CD14-positive monocyte (primary cell): ENCODE measurements around the gene ZC3H15. TPM values are rescaled to one million over a fixed set of nuclear protein-coding genes. Genes with fewer than 3 reads are reported as not detected.

ENCODE experiments used
- DNase-seq, 3 donors: peaks; one replicate each; pipeline ENCODE4 v3.0.0-alpha.2; 2011 to 2022
- H2AFZ ChIP-seq: 2 replicates; pipeline ENCODE4 v1.6.0; 2012; ENCODE audit warnings: mild to moderate bottlenecking, low read depth, low read length, inconsistent platforms; ENCODE audit not compliant: insufficient read depth, poor library complexity, severe bottlenecking
- H3K27ac ChIP-seq, 2 donors: 1 replicate in 1 of 2; 2 replicates in 1 of 2; pipeline ENCODE4 v1.5.1; 2012 to 2013; ENCODE audit warnings: low read length in 2 of 2, control low read depth in 1 of 2, inconsistent platforms in 1 of 2, low read depth in 1 of 2, mild to moderate bottlenecking in 1 of 2
- H3K27me3 ChIP-seq, 2 donors: one replicate each; pipeline versions ENCODE4 v1.6.0 to v1.6.1; 2011 to 2013; ENCODE audit warnings: low read length in 2 of 2; ENCODE audit not compliant: control insufficient read depth in 2 of 2, insufficient read depth in 2 of 2
- H3K36me3 ChIP-seq, 2 donors: replicated peaks in 1 of 2; 1 replicate in 1 of 2; 2 replicates in 1 of 2; pipeline versions ENCODE4 v1.5.1 to v1.6.1; 2012 to 2013; ENCODE audit warnings: low read length in 2 of 2, control low read depth in 1 of 2, inconsistent platforms in 1 of 2, mild to moderate bottlenecking in 1 of 2; ENCODE audit not compliant: insufficient read depth in 2 of 2, control insufficient read depth in 1 of 2
- H3K4me1 ChIP-seq, 2 donors: 1 replicate in 1 of 2; 2 replicates in 1 of 2; pipeline versions ENCODE4 v1.5.1 to v1.6.1; 2012 to 2013; ENCODE audit warnings: low read length in 2 of 2, control low read depth in 1 of 2, inconsistent platforms in 1 of 2, mild to moderate bottlenecking in 1 of 2, moderate library complexity in 1 of 2; ENCODE audit not compliant: insufficient read depth in 2 of 2, control insufficient read depth in 1 of 2
- H3K4me2 ChIP-seq: replicated peaks from 2 replicates; pipeline ENCODE3; 2012; ENCODE audit warnings: low read length, moderate library complexity, mild to moderate bottlenecking; ENCODE audit not compliant: poor library complexity, severe bottlenecking; ENCODE audit errors: extremely low read depth
- H3K4me3 ChIP-seq, 3 experiments: fragments of 200-600 bp in 1 of 3; sonication (generic) in 1 of 3; replicated peaks in 1 of 3; 1 replicate in 2 of 3; 2 replicates in 1 of 3; pipeline ENCODE4 v1.5.1; 2011 to 2013; ENCODE audit warnings: low read length in 3 of 3, mild to moderate bottlenecking in 3 of 3, control low read depth in 2 of 3, low read depth in 2 of 3, inconsistent platforms in 1 of 3, moderate library complexity in 1 of 3
- H3K79me2 ChIP-seq: 2 replicates; pipeline ENCODE4 v1.6.0; 2012; ENCODE audit warnings: mild to moderate bottlenecking, control low read depth, inconsistent platforms, low read length, moderate library complexity; ENCODE audit not compliant: insufficient read depth
- H3K9ac ChIP-seq: 2 replicates; pipeline ENCODE4 v1.6.0; 2017; ENCODE audit warnings: low read length, mild to moderate bottlenecking; ENCODE audit not compliant: insufficient read depth, poor library complexity, severe bottlenecking
- H3K9me3 ChIP-seq, 2 donors: replicated peaks in 1 of 2; 1 replicate in 1 of 2; 2 replicates in 1 of 2; pipeline versions ENCODE4 v1.5.1 to v1.6.1; 2012 to 2013; ENCODE audit warnings: low read length in 2 of 2, control low read depth in 1 of 2; ENCODE audit not compliant: control insufficient read depth in 1 of 2, insufficient read depth in 1 of 2
- H4K20me1 ChIP-seq: 2 replicates; pipeline ENCODE4 v1.6.0; 2012; ENCODE audit warnings: mild to moderate bottlenecking, low read length, control low read depth, moderate library complexity; ENCODE audit not compliant: insufficient read depth
- H3K27ac Mint-ChIP-seq, 7 donors: one replicate each; pipeline ENCODE4 v1.8.0; 2020; ENCODE audit warnings: mild to moderate bottlenecking in 7 of 7, mixed read lengths in 7 of 7, moderate library complexity in 6 of 7, inconsistent platforms in 2 of 7
- H3K27me3 Mint-ChIP-seq, 3 donors: one replicate each; pipeline ENCODE4 v1.8.0; 2021 to 2022; ENCODE audit warnings: low read depth in 3 of 3, mild to moderate bottlenecking in 3 of 3, mixed read lengths in 3 of 3, moderate library complexity in 3 of 3, inconsistent platforms in 1 of 3
- H3K36me3 Mint-ChIP-seq, 2 donors: one replicate each; pipeline ENCODE4 v1.8.0; 2020; ENCODE audit warnings: mixed read lengths in 2 of 2, inconsistent platforms in 1 of 2, mild to moderate bottlenecking in 1 of 2
- H3K4me1 Mint-ChIP-seq: one replicate; pipeline ENCODE4 v1.8.0; 2020; ENCODE audit warnings: mild to moderate bottlenecking, mixed read lengths
- H3K4me3 Mint-ChIP-seq, 2 donors: one replicate each; pipeline ENCODE4 v1.8.0; 2020; ENCODE audit warnings: mild to moderate bottlenecking in 2 of 2, mixed read lengths in 2 of 2, moderate library complexity in 1 of 2
- H3K9me3 Mint-ChIP-seq, 7 donors: one replicate each; pipeline ENCODE4 v1.8.0; 2020 to 2022; ENCODE audit warnings: mixed read lengths in 7 of 7, mild to moderate bottlenecking in 6 of 7, moderate library complexity in 6 of 7, inconsistent platforms in 2 of 7
- CTCF ChIP-seq: fragments of 200-600 bp; IDR thresholded peaks from one replicate; pipeline ENCODE4 v1.8.0; 2022; ENCODE audit warnings: antibody characterized with exemption, mild to moderate bottlenecking
- whole genome bisulfite sequencing: methylation state at CpG from one replicate; pipeline ENCODE4 v1.1.5; 2013; ENCODE audit warnings: missing lambda C conversion rate; ENCODE audit not compliant: insufficient coverage; 5-methylcytosine and 5-hydroxymethylcytosine counted together
- intact Hi-C, 2 donors: fragments of 100-400 bp; cut with micrococcal nuclease; formaldehyde crosslinking; loops; one replicate each; pipeline versions ENCODE4 v1.15.0 to v1.15.1; 2023
- polyA plus RNA-seq, 3 donors: library from polyadenylated mRNA; depleted of rRNA in 1 of 3; unstranded in 2 of 3; stranded (reverse) in 1 of 3; fragments of 300-500 nt in 2 of 3; fragments of >200 nt in 1 of 3; fragmentation: Illumina TruSeq in 2 of 3; gene quantifications; 1 replicate in 2 of 3; 2 replicates in 1 of 3; pipeline ENCODE4 v1.2.3, GENCODE V29; 2012 to 2021

The ZC3H15 gene
- polyA plus RNA-seq, 3 donors, result 39.4 to 52.8 (median 40.6) TPM

DNA sequence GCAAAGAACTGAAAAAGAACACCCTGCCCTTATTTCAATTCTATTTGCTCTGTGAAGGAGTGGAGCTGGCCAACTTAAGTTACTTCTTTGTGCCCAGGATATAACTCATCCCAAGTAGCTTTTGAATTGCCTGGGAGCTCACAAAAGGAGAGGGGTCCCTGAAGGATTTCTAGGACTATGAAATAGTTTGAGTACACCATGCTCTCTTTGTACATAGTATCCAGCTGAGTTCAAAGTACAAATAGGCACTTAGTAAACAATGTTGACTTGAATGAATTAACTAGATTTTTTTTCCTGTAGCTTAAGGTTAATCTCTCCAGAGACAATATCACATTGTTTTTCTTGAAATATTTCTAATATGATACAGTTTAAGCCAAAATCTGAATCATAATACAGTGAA is 47.7 kb downstream of the ZC3H15 start:
- no peaks in the 10 kb centered on the region for H3K4me1 ChIP-seq
- no peak overlapping the region for H2AFZ ChIP-seq
- intact Hi-C loops, result no loop called here
- no peaks in the 10 kb centered on the region for H4K20me1 ChIP-seq
- no peaks in the 10 kb centered on the region for H3K27me3 ChIP-seq
- Mint-ChIP-seq H3K27me3 (peaks cover 0 to 4% (median 0%) of the 10 kb centered on the region in 3 donors), H3K4me3 (no peak overlapping the region), H3K36me3 (no peaks in the 10 kb centered on the region), H3K27ac (no peak overlapping the region), H3K9me3 (peaks cover 0 to 4% (median 3%) of the 10 kb centered on the region in 7 donors), H3K4me1 (no peaks in the 10 kb centered on the region)
- H3K4me3 ChIP-seq, result no peak overlapping the region
- no peak overlapping the region for H3K4me2 ChIP-seq
- H3K27ac ChIP-seq, result no peak overlapping the region
- no peak overlapping the region for H3K9ac ChIP-seq
- no peaks in the 10 kb centered on the region for H3K9me3 ChIP-seq
- no peaks in the 10 kb centered on the region for H3K36me3 ChIP-seq
- H3K79me2 ChIP-seq, result no peaks in the 10 kb centered on the region
- TF ChIP-seq CTCF, result no peak
- no peak for DNase-seq

DNA sequence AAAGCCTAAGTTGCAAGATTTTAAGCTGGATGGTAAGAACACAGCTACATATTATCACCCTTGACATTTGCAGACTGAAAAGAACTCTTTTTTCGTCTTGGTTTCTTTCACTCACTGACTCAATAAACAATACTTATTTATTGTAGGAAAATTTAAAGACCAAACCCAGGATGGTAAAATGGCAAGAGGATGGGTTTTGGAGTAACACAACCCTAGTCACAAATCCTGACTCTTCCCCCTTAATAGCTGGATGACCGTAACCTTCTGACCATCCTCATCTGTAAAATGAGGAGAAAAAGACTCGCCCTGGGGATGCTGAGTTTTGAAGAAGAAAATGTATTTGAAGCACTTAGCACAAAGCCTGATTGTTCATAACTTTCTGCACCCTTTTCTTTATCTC is 48.3 kb downstream of the ZC3H15 start:
- Histone ChIP-seq H3K9ac (no peak overlapping the region), H4K20me1 (no peaks in the 10 kb centered on the region), H3K4me2 (no peak overlapping the region), H3K4me3 (no peak overlapping the region), H3K27ac (no peak overlapping the region), H3K27me3 (no peaks in the 10 kb centered on the region), H3K36me3 (no peaks in the 10 kb centered on the region), H3K4me1 (no peaks in the 10 kb centered on the region), H3K79me2 (no peaks in the 10 kb centered on the region), H2AFZ (no peak overlapping the region), H3K9me3 (no peaks in the 10 kb centered on the region)
- H3K36me3 Mint-ChIP-seq, result no peaks in the 10 kb centered on the region
- H3K27me3 Mint-ChIP-seq, result peaks cover 0 to 4% (median 0%) of the 10 kb centered on the region in 3 donors
- no CpG with 5 or more reads among the region's 3 CpGs for WGBS
- intact Hi-C loops, result no loop called here
- no peaks in the 10 kb centered on the region for H3K4me1 Mint-ChIP-seq
- DNase-seq, result no peak
- H3K9me3 Mint-ChIP-seq, result peaks cover 0 to 3% (median 2%) of the 10 kb centered on the region in 7 donors
- no peak for TF ChIP-seq CTCF
- no peak overlapping the region for H3K4me3 Mint-ChIP-seq
- H3K27ac Mint-ChIP-seq, result no peak overlapping the region
